ENCODE data around the gene NUP133. TPM values are rescaled to one million over a fixed set of nuclear protein-coding genes. Genes with fewer than 3 reads are reported as not detected.

Gene NUP133
- total RNA-seq, 1 experiment from 2014 or later = 67.8 TPM

DNA sequence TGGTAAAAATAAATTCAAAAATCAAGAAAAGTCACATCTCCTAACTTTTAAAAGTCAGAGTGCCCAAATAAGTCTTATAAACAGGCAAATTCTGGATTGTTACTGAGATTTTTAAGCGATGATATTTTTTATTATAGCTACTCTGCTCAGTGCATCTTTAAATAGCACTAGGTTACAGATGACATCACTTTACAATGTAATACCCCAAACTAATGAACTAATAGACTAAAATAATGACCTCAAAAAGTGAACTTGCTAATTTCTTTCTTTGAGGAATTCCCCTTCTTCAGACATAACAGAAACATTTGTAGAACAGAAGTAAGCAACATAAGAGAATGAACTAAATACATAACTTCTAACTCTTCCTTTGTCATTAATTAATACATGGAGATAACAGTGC, 41.3 kb downstream of the NUP133 start:
- ChIA-PET CTCF (interaction anchor here (1.4 to 2.1 kb wide), 2 partner anchors 15 kb away, joined by 5 to 8 read pairs; no protein-coding TSS in a partner anchor), POLR2A (no interaction called here)
- Mint-ChIP-seq H3K4me3 (no peak overlapping the region), H3K4me1 (no peaks in the 10 kb centered on the region), H3K27me3 (ENCODE audit: low read depth) (no peaks in the 10 kb centered on the region), H3K9me3 (no peaks in the 10 kb centered on the region), H3K36me3 (peaks cover 70% of the 10 kb centered on the region), H3K27ac (no peak overlapping the region)
- no peak for TF ChIP-seq ELF4 (CRISPR knock-in tag; IDR thresholded peaks at IDR 0.05; ENCODE audit: low read depth)
- TF ChIP-seq, protein P1, sequence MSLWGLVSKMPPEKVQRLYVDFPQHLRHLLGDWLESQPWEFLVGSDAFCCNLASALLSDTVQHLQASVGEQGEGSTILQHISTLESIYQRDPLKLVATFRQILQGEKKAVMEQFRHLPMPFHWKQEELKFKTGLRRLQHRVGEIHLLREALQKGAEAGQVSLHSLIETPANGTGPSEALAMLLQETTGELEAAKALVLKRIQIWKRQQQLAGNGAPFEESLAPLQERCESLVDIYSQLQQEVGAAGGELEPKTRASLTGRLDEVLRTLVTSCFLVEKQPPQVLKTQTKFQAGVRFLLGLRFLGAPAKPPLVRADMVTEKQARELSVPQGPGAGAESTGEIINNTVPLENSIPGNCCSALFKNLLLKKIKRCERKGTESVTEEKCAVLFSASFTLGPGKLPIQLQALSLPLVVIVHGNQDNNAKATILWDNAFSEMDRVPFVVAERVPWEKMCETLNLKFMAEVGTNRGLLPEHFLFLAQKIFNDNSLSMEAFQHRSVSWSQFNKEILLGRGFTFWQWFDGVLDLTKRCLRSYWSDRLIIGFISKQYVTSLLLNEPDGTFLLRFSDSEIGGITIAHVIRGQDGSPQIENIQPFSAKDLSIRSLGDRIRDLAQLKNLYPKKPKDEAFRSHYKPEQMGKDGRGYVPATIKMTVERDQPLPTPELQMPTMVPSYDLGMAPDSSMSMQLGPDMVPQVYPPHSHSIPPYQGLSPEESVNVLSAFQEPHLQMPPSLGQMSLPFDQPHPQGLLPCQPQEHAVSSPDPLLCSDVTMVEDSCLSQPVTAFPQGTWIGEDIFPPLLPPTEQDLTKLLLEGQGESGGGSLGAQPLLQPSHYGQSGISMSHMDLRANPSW (CRISPR knock-in tag; conservative IDR thresholded peaks at IDR 0.05; ENCODE audit: low read depth) = no peak
- no peak for TF ChIP-seq GRHL2 (CRISPR knock-in tag; IDR thresholded peaks at IDR 0.05; ENCODE audit: insufficient replicate concordance, severe bottlenecking)
- TF ChIP-seq TCF7 (CRISPR knock-in tag; IDR thresholded peaks at IDR 0.05; ENCODE audit: low read depth) = no peak
- ATAC-seq (no peak), DNase-seq (ENCODE audit: low spot score) (no peak)

DNA sequence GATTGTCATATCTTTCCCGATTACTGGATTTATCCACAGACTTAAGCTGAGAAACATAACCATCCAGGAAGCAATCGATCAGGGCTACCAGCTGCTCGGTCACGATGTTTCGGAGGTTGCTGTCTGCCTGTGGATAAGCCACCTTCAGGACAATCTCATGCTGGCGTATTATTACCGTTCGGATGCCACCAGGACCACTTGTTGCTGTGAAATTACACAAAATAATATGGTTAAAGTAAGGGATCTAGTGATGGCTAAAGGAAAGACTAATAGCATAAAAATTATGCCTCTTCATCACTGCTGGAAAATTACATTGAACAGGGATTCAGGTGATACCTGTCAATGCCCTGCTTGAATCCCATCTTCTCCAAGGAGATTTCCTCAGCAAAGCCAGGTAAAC, 43.5 kb downstream of the NUP133 start:
- H3K4me3 Mint-ChIP-seq = no peak overlapping the region
- POLR2A ChIA-PET = no interaction called here
- CTCF ChIA-PET = no interaction called here
- DNase-seq (ENCODE audit: low spot score) (no peak), ATAC-seq (no peak)
- no peaks in the 10 kb centered on the region for H3K4me1 Mint-ChIP-seq
- H3K27me3 Mint-ChIP-seq (ENCODE audit: low read depth) = no peaks in the 10 kb centered on the region
- no peak overlapping the region for H3K27ac Mint-ChIP-seq
- no peaks in the 10 kb centered on the region for H3K9me3 Mint-ChIP-seq
- TF ChIP-seq, protein P2, sequence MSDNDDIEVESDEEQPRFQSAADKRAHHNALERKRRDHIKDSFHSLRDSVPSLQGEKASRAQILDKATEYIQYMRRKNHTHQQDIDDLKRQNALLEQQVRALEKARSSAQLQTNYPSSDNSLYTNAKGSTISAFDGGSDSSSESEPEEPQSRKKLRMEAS (CRISPR knock-in tag; IDR thresholded peaks at IDR 0.05) = no peak
- TF ChIP-seq ZNF219 (CRISPR knock-in tag; IDR thresholded peaks at IDR 0.05; ENCODE audit: borderline replicate concordance) (no peak), KAT7 (CRISPR knock-in tag; IDR thresholded peaks at IDR 0.05; ENCODE audit: borderline replicate concordance) (no peak), NFATC4 (CRISPR knock-in tag; IDR thresholded peaks at IDR 0.05) (no peak), SMAD4 (CRISPR knock-in tag; IDR thresholded peaks at IDR 0.05) (no peak), FOXK1 (CRISPR knock-in tag; IDR thresholded peaks at IDR 0.05) (no peak), TEAD4 (CRISPR knock-in tag; IDR thresholded peaks at IDR 0.05) (no peak), ESRRA (CRISPR knock-in tag; IDR thresholded peaks at IDR 0.05; ENCODE audit: borderline replicate concordance) (no peak), JAZF1 (CRISPR knock-in tag; IDR thresholded peaks at IDR 0.05) (no peak)
- TF ChIP-seq, protein P3, sequence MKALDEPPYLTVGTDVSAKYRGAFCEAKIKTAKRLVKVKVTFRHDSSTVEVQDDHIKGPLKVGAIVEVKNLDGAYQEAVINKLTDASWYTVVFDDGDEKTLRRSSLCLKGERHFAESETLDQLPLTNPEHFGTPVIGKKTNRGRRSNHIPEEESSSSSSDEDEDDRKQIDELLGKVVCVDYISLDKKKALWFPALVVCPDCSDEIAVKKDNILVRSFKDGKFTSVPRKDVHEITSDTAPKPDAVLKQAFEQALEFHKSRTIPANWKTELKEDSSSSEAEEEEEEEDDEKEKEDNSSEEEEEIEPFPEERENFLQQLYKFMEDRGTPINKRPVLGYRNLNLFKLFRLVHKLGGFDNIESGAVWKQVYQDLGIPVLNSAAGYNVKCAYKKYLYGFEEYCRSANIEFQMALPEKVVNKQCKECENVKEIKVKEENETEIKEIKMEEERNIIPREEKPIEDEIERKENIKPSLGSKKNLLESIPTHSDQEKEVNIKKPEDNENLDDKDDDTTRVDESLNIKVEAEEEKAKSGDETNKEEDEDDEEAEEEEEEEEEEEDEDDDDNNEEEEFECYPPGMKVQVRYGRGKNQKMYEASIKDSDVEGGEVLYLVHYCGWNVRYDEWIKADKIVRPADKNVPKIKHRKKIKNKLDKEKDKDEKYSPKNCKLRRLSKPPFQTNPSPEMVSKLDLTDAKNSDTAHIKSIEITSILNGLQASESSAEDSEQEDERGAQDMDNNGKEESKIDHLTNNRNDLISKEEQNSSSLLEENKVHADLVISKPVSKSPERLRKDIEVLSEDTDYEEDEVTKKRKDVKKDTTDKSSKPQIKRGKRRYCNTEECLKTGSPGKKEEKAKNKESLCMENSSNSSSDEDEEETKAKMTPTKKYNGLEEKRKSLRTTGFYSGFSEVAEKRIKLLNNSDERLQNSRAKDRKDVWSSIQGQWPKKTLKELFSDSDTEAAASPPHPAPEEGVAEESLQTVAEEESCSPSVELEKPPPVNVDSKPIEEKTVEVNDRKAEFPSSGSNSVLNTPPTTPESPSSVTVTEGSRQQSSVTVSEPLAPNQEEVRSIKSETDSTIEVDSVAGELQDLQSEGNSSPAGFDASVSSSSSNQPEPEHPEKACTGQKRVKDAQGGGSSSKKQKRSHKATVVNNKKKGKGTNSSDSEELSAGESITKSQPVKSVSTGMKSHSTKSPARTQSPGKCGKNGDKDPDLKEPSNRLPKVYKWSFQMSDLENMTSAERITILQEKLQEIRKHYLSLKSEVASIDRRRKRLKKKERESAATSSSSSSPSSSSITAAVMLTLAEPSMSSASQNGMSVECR (CRISPR knock-in tag; IDR thresholded peaks at IDR 0.05; ENCODE audit: borderline replicate concordance) = no peak
- TF ChIP-seq, protein P4, sequence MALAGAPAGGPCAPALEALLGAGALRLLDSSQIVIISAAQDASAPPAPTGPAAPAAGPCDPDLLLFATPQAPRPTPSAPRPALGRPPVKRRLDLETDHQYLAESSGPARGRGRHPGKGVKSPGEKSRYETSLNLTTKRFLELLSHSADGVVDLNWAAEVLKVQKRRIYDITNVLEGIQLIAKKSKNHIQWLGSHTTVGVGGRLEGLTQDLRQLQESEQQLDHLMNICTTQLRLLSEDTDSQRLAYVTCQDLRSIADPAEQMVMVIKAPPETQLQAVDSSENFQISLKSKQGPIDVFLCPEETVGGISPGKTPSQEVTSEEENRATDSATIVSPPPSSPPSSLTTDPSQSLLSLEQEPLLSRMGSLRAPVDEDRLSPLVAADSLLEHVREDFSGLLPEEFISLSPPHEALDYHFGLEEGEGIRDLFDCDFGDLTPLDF (CRISPR knock-in tag; IDR thresholded peaks at IDR 0.05) = no peak
- TF ChIP-seq, protein P5, sequence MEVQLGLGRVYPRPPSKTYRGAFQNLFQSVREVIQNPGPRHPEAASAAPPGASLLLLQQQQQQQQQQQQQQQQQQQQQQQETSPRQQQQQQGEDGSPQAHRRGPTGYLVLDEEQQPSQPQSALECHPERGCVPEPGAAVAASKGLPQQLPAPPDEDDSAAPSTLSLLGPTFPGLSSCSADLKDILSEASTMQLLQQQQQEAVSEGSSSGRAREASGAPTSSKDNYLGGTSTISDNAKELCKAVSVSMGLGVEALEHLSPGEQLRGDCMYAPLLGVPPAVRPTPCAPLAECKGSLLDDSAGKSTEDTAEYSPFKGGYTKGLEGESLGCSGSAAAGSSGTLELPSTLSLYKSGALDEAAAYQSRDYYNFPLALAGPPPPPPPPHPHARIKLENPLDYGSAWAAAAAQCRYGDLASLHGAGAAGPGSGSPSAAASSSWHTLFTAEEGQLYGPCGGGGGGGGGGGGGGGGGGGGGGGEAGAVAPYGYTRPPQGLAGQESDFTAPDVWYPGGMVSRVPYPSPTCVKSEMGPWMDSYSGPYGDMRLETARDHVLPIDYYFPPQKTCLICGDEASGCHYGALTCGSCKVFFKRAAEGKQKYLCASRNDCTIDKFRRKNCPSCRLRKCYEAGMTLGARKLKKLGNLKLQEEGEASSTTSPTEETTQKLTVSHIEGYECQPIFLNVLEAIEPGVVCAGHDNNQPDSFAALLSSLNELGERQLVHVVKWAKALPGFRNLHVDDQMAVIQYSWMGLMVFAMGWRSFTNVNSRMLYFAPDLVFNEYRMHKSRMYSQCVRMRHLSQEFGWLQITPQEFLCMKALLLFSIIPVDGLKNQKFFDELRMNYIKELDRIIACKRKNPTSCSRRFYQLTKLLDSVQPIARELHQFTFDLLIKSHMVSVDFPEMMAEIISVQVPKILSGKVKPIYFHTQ (CRISPR knock-in tag; IDR thresholded peaks at IDR 0.05) = no peak
- TF ChIP-seq, protein P1 (CRISPR knock-in tag; conservative IDR thresholded peaks at IDR 0.05; ENCODE audit: low read depth) = no peak
- H3K36me3 Mint-ChIP-seq = peaks cover 71% of the 10 kb centered on the region
